Upper lobe of left lung (tissue), 6 donors: ENCODE measurements around the gene BACH1. TPM values are rescaled to one million over a fixed set of nuclear protein-coding genes. Genes with fewer than 3 reads are reported as not detected.
A peak's percentile ranks its signal among the peaks of the same experiment; 100 is the strongest.

Source experiments
- ATAC-seq, 2 donors: fragments of 200-7000 bp; cut with Tn5 transposase; one replicate each; pipeline ENCODE4 v1.9.1; 2022; ENCODE audit warnings: mild to moderate bottlenecking in 2 of 2, moderate library complexity in 2 of 2; ENCODE audit not compliant: low FRiP score in 2 of 2
- DNase-seq, 2 donors: peaks; one replicate each; pipeline ENCODE4 v3.0.0-alpha.2; 2019 to 2020
- H3K27ac ChIP-seq, 4 donors: fragments of 200-600 bp; sonication (generic); one replicate each; pipeline ENCODE4 v1.5.1; 2016 to 2019
- H3K27me3 ChIP-seq, 4 donors: fragments of 200-600 bp; sonication (generic); one replicate each; pipeline ENCODE4 v1.5.1; 2017 to 2019
- H3K36me3 ChIP-seq, 4 donors: fragments of 200-600 bp; sonication (generic); one replicate each; pipeline ENCODE4 v1.5.1; 2016 to 2019
- H3K4me1 ChIP-seq, 4 donors: fragments of 200-600 bp; sonication (generic); one replicate each; pipeline ENCODE4 v1.5.1; 2018 to 2019
- H3K4me3 ChIP-seq, 4 donors: fragments of 200-600 bp; sonication (generic); one replicate each; pipeline ENCODE4 v1.5.1; 2017 to 2019; ENCODE audit warnings: mild to moderate bottlenecking in 2 of 4, moderate library complexity in 1 of 4
- H3K9me3 ChIP-seq, 4 donors: fragments of 200-600 bp; sonication (generic); one replicate each; pipeline ENCODE4 v1.5.1; 2018 to 2019
- EP300 ChIP-seq, 4 donors: sonication (generic); formaldehyde crosslinking; IDR thresholded peaks; one replicate each; pipeline ENCODE4 v1.5.1; 2017; ENCODE audit warnings: antibody characterized with exemption in 4 of 4, control low read depth in 2 of 4
- POLR2A ChIP-seq, 4 donors: fragments of 450-650 bp; IDR thresholded peaks; one replicate each; pipeline ENCODE4 v1.5.1; 2016 to 2017; ENCODE audit warnings: antibody characterized with exemption in 4 of 4, mild to moderate bottlenecking in 2 of 4
- POLR2AphosphoS5 ChIP-seq, 2 donors: sonication (generic); formaldehyde crosslinking; IDR thresholded peaks; one replicate each; pipeline ENCODE4 v1.5.1; 2017; ENCODE audit warnings: antibody characterized with exemption in 2 of 2
- WGBS, 2 donors: methylation state at CpG; one replicate each; pipeline ENCODE4 v1.1.5; 2017 to 2018; 5-methylcytosine and 5-hydroxymethylcytosine counted together
- total RNA-seq, 6 donors: library from RNA; depleted of rRNA in 4 of 6; stranded (reverse); fragments of >200 nt in 4 of 6; gene quantifications; one replicate each; pipeline versions ENCODE4 v1.1.0 to v1.2.1, GENCODE V29; 2016 to 2021
- TF ChIP-seq, protein P1 (sequence below), 6 experiments: fragments of 450-650 bp in 4 of 6; fragments of 200-600 bp in 2 of 6; sonication (generic) in 2 of 6; IDR thresholded peaks; one replicate each; pipeline ENCODE4 v1.5.1; 2016 to 2019; ENCODE audit warnings: antibody characterized with exemption in 6 of 6
- donor health status: DM: no; HTN: no; CAD: no; lungs with moderate emphysema.
- donor health status: DM: no; HTN: yes; CAD: no; lungs with severe emphysema.

The BACH1 gene
- total RNA-seq, 6 donors from 2014 or later: 41.6 to 119 (median 78.9) TPM

DNA sequence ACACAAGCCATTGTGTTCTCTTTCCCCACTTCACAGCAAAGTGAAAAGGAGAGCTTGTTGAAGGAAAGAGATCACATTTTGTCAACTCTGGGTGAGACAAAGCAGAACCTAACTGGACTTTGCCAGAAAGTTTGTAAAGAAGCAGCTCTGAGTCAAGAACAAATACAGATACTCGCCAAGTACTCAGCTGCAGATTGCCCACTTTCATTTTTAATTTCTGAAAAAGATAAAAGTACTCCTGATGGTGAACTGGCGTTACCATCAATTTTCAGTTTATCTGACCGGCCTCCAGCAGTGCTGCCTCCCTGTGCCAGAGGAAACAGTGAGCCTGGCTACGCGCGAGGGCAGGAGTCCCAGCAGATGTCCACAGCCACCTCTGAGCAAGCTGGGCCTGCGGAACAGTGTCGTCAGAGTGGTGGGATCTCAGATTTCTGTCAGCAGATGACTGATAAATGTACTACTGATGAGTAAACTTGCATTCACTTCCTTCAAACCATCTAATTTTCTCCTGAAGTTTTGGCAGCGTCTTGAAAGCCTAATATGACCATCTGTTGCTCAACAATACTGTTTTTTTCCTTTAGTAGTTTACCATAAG is 43.7 kb downstream of the BACH1 start:
- Histone ChIP-seq H3K4me1 (peaks cover 38 to 44% (median 42%) of the 10 kb centered on the region in 4 donors), H3K36me3 (no peaks in the 10 kb centered on the region), H3K27ac (peak overlapping the region; percentile 18 to 75 (median 64)), H3K9me3 (no peaks in the 10 kb centered on the region), H3K4me3 (no peak overlapping the region), H3K27me3 (no peaks in the 10 kb centered on the region)
- DNase-seq (peak; percentile 40 to 58), ATAC-seq (peak in 1 of 2 donors; percentile 83)
- 42 to 57% methylated on average over 9 of the region's 9 CpGs for WGBS, 2 donors
- TF ChIP-seq, protein P1, sequence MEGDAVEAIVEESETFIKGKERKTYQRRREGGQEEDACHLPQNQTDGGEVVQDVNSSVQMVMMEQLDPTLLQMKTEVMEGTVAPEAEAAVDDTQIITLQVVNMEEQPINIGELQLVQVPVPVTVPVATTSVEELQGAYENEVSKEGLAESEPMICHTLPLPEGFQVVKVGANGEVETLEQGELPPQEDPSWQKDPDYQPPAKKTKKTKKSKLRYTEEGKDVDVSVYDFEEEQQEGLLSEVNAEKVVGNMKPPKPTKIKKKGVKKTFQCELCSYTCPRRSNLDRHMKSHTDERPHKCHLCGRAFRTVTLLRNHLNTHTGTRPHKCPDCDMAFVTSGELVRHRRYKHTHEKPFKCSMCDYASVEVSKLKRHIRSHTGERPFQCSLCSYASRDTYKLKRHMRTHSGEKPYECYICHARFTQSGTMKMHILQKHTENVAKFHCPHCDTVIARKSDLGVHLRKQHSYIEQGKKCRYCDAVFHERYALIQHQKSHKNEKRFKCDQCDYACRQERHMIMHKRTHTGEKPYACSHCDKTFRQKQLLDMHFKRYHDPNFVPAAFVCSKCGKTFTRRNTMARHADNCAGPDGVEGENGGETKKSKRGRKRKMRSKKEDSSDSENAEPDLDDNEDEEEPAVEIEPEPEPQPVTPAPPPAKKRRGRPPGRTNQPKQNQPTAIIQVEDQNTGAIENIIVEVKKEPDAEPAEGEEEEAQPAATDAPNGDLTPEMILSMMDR (IDR thresholded peaks at IDR 0.05): no peak
- TF ChIP-seq EP300 (IDR thresholded peaks at IDR 0.05) (no peak), POLR2AphosphoS5 (IDR thresholded peaks at IDR 0.05) (peak; percentile 21 to 45), POLR2A (IDR thresholded peaks at IDR 0.05) (no peak)

DNA sequence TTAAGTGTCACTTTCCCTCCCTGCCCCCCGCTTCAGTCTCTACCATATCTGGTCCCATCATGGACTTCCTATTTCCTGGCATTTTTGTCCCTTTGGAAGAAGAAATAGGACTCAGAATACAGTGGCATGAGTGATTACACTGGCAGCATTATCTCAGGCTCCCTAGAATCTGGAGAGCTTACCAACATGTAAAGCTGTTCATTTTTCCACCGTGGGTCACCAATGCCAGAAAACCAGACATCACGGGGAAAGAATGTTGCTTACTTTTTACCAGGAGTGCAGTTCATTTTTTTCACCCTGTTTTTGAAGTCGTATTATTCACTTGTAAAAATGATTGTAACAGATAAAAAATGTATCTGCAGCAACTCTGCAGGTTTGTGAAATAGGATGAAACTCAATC is 44.8 kb downstream of the BACH1 start:
- Histone ChIP-seq H3K27ac (peak overlapping the region in 3 of 4 donors; percentile 60 to 75 (median 68)), H3K27me3 (no peaks in the 10 kb centered on the region), H3K36me3 (no peaks in the 10 kb centered on the region), H3K4me1 (peaks cover 45 to 54% (median 49%) of the 10 kb centered on the region in 4 donors), H3K9me3 (no peaks in the 10 kb centered on the region), H3K4me3 (no peak overlapping the region)
- TF ChIP-seq, protein P1 (IDR thresholded peaks at IDR 0.05): no peak
- TF ChIP-seq POLR2AphosphoS5 (IDR thresholded peaks at IDR 0.05) (no peak), POLR2A (IDR thresholded peaks at IDR 0.05) (no peak), EP300 (IDR thresholded peaks at IDR 0.05) (no peak)
- no peak for DNase-seq
- WGBS, 2 donors: 59 to 63% methylated on average over 4 of the region's 4 CpGs
- no peak for ATAC-seq

DNA sequence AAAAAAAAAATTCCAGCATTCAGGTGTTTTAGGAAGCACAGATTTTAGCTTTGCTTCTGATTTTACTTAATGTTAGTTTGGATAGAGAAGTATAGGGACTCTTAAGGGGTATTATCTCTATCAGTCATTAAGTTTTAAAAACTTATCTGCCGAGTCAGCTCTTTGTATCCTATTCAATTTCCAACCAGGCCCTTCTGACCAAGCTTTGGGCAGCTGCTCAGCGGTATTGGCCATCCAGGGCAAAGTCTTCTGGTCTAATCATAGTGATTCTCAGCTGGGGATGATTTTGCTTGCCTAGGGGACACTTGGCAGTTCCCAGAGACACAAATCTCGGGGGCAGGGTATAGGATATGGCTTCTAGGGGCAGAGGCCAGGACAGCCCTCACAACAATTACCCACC is 47.6 kb downstream of the BACH1 start:
- Histone ChIP-seq H3K4me3 (no peak overlapping the region), H3K9me3 (no peaks in the 10 kb centered on the region), H3K27me3 (no peaks in the 10 kb centered on the region), H3K4me1 (peaks cover 45 to 72% (median 63%) of the 10 kb centered on the region in 4 donors), H3K27ac (peak overlapping the region in 1 of 4 donors; percentile 37), H3K36me3 (no peaks in the 10 kb centered on the region)
- ATAC-seq (no peak), DNase-seq (no peak)
- WGBS, 2 donors: 92 to 100% methylated on average over 3 of the region's 3 CpGs
- TF ChIP-seq EP300 (IDR thresholded peaks at IDR 0.05) (no peak), POLR2AphosphoS5 (IDR thresholded peaks at IDR 0.05) (no peak)
- TF ChIP-seq, protein P1 (IDR thresholded peaks at IDR 0.05): no peak

GRCh38 chr21:29346771-29347170 is 48.0 kb downstream of the BACH1 start:
- H3K4me1 ChIP-seq: peaks cover 44 to 72% (median 60%) of the 10 kb centered on the region in 4 donors
- H3K9me3 ChIP-seq: no peaks in the 10 kb centered on the region
- no peaks in the 10 kb centered on the region for H3K27me3 ChIP-seq
- H3K4me3 ChIP-seq: no peak overlapping the region
- H3K36me3 ChIP-seq: no peaks in the 10 kb centered on the region
- TF ChIP-seq EP300 (IDR thresholded peaks at IDR 0.05) (no peak), POLR2A (IDR thresholded peaks at IDR 0.05) (no peak), POLR2AphosphoS5 (IDR thresholded peaks at IDR 0.05) (no peak)
- no peak for ATAC-seq
- peak overlapping the region in 2 of 4 donors; percentile 9 to 37 for H3K27ac ChIP-seq
- 82 to 93% methylated on average over 4 of the region's 4 CpGs for WGBS, 2 donors
- DNase-seq: no peak

GRCh38 chr21:29347274-29347681 is 48.6 kb downstream of the BACH1 start:
- no peaks in the 10 kb centered on the region for H3K36me3 ChIP-seq
- no peaks in the 10 kb centered on the region for H3K9me3 ChIP-seq
- peak in 1 of 2 donors; percentile 48 for ATAC-seq
- no peak overlapping the region for H3K4me3 ChIP-seq
- H3K27ac ChIP-seq: peak overlapping the region in 2 of 4 donors; percentile 9 to 37
- DNase-seq: peak in 1 of 2 donors; percentile 51
- H3K4me1 ChIP-seq: peaks cover 39 to 69% (median 57%) of the 10 kb centered on the region in 4 donors
- TF ChIP-seq, protein P1 (IDR thresholded peaks at IDR 0.05): no peak
- TF ChIP-seq POLR2A (IDR thresholded peaks at IDR 0.05): no peak
- TF ChIP-seq POLR2AphosphoS5 (IDR thresholded peaks at IDR 0.05): no peak
- TF ChIP-seq EP300 (IDR thresholded peaks at IDR 0.05): no peak
- 48 to 50% methylated on average over 4 of the region's 4 CpGs for WGBS, 2 donors
- H3K27me3 ChIP-seq: no peaks in the 10 kb centered on the region
